Prostate gland (tissue), 2 donors: Measurements from ENCODE around the gene RAB1B. TPM values are rescaled to one million over a fixed set of nuclear protein-coding genes. Genes with fewer than 3 reads are reported as not detected.

Experiments used
- DNase-seq: peaks from one replicate; pipeline ENCODE4 v3.0.0-alpha.2; 2019; ENCODE audit warnings: low spot score
- H3K27ac ChIP-seq, 2 donors: fragments of 200-600 bp; sonication (generic); 2 replicates each; pipeline ENCODE4 v1.5.1; 2017 to 2019
- H3K27me3 ChIP-seq: fragments of 200-600 bp; sonication (generic); replicated peaks from 2 replicates; pipeline ENCODE4 v1.5.1; 2019; ENCODE audit not compliant: insufficient read depth
- H3K36me3 ChIP-seq, 2 donors: fragments of 200-600 bp; sonication (generic); 1 replicate in 1 of 2; 2 replicates in 1 of 2; pipeline versions ENCODE4 v1.5.1 to v1.8.1; 2017 to 2019
- H3K4me1 ChIP-seq: fragments of 200-600 bp; sonication (generic); replicated peaks from 2 replicates; pipeline ENCODE4 v1.5.1; 2019
- H3K4me3 ChIP-seq, 2 donors: fragments of 200-600 bp; sonication (generic); 2 replicates each; pipeline ENCODE4 v1.5.1; 2017 to 2019
- H3K9me3 ChIP-seq: fragments of 200-600 bp; sonication (generic); 2 replicates; pipeline ENCODE4 v1.5.1; 2017
- CTCF ChIP-seq, 4 experiments: fragments of 200-600 bp in 2 of 4; fragments of 450-650 bp in 2 of 4; sonication (generic) in 2 of 4; IDR thresholded peaks; 1 replicate in 3 of 4; 2 replicates in 1 of 4; pipeline ENCODE4 v1.5.1; 2016 to 2019; ENCODE audit warnings: antibody characterized with exemption in 4 of 4, mild to moderate bottlenecking in 2 of 4, moderate library complexity in 2 of 4
- POLR2A ChIP-seq: fragments of 450-650 bp; IDR thresholded peaks from one replicate; pipeline ENCODE4 v1.6.1; 2016; ENCODE audit warnings: antibody characterized with exemption, mild to moderate bottlenecking
- POLR2AphosphoS5 ChIP-seq: sonication (generic); formaldehyde crosslinking; IDR thresholded peaks from one replicate; pipeline ENCODE4 v1.6.1; 2017; ENCODE audit warnings: antibody characterized with exemption
- WGBS: methylation state at CpG from one replicate; pipeline ENCODE4 v1.1.5; 2018; 5-methylcytosine and 5-hydroxymethylcytosine counted together
- intact Hi-C: fragments of 100-400 bp; cut with DNase I; formaldehyde crosslinking; loops from one replicate; pipeline ENCODE4 v1.14.2; 2022
- total RNA-seq, 2 donors: library from RNA; depleted of rRNA; stranded (reverse); fragments of >200 nt; gene quantifications; one replicate each; pipeline ENCODE4 v1.1.0, GENCODE V29; 2016

The RAB1B gene
- total RNA-seq: 100 to 1,000 TPM; 140 to 166 TPM

GRCh38 chr11:66268244-66268951 lies at the start of gene RAB1B:
Gene RAB1B (plus strand): TSS chr11:66268639. CDS start chr11:66268680, 41 bp downstream.
- WGBS: under 1% methylated on average over 35 of the region's 64 CpGs
- peak within 1 kb of the TSS; percentile 89 to 92 for H3K4me3 ChIP-seq
- intact Hi-C loops: loop anchor here (10.0 kb wide), 1 partner anchor 354 kb away; the partner anchor contains the start of genes C11orf68 and DRAP1
- no peaks in the 10 kb centered on the region for H3K27me3 ChIP-seq
- TF ChIP-seq POLR2A (peak; percentile 80), POLR2AphosphoS5 (peak; percentile 99), CTCF (IDR thresholded peaks at IDR 0.05) (peak in 1 of 4 experiments; percentile 15)
- DNase-seq: peak; percentile 100
- H3K36me3 ChIP-seq: peaks cover 15% of the 10 kb centered on the region in 2 donors
- no peaks in the 10 kb centered on the region for H3K9me3 ChIP-seq
- H3K27ac ChIP-seq: peak within 1 kb of the TSS; percentile 98
- peaks cover 9% of the 10 kb centered on the region for H3K4me1 ChIP-seq

- WGBS: 93% methylated on average over 18 of the region's 18 CpGs
- no peak overlapping the region for H3K27ac ChIP-seq
- TF ChIP-seq POLR2A: no peak
- no peak for TF ChIP-seq POLR2AphosphoS5
- no peak for TF ChIP-seq CTCF (IDR thresholded peaks at IDR 0.05)
- no peaks in the 10 kb centered on the region for H3K27me3 ChIP-seq
- intact Hi-C loops: no loop called here
- no peak overlapping the region for H3K4me3 ChIP-seq
- no peak for DNase-seq
- H3K36me3 ChIP-seq: peaks cover 0 to 5% of the 10 kb centered on the region in 2 donors
- no peaks in the 10 kb centered on the region for H3K4me1 ChIP-seq
- H3K9me3 ChIP-seq: no peaks in the 10 kb centered on the region
Measured at GRCh38 chr11:66218846-66219620, 49.4 kb upstream of the RAB1B start.

- DNase-seq: no peak
- Histone ChIP-seq H3K9me3 (no peaks in the 10 kb centered on the region), H3K4me1 (no peaks in the 10 kb centered on the region), H3K36me3 (peaks cover 0 to 5% of the 10 kb centered on the region in 2 donors), H3K27me3 (no peaks in the 10 kb centered on the region), H3K4me3 (no peak overlapping the region), H3K27ac (no peak overlapping the region)
- intact Hi-C loops: no loop called here
- WGBS: 92% methylated on average over 18 of the region's 19 CpGs
- TF ChIP-seq POLR2AphosphoS5 (no peak), POLR2A (no peak), CTCF (IDR thresholded peaks at IDR 0.05) (no peak)
Measured at GRCh38 chr11:66219846-66220565, 48.4 kb upstream of the RAB1B start.

GRCh38 chr11:66220566-66220935 lies 47.9 kb upstream of the RAB1B start:
- intact Hi-C loops: no loop called here
- TF ChIP-seq CTCF (IDR thresholded peaks at IDR 0.05): no peak
- TF ChIP-seq POLR2A: no peak
- TF ChIP-seq POLR2AphosphoS5: no peak
- Histone ChIP-seq H3K27me3 (no peaks in the 10 kb centered on the region), H3K27ac (no peak overlapping the region), H3K4me3 (no peak overlapping the region), H3K4me1 (no peaks in the 10 kb centered on the region), H3K9me3 (no peaks in the 10 kb centered on the region), H3K36me3 (peaks cover 0 to 5% of the 10 kb centered on the region in 2 donors)
- DNase-seq: no peak
- WGBS: 92% methylated on average over 6 of the region's 6 CpGs
